OCI-LY3 (cell line): ENCODE results near the gene NFIA.

Source experiments
- H2AFZ ChIP-seq: fragments of 200-600, 300-600 bp; shearing (Covaris generic); 2 replicates; pipeline ENCODE4 v1.6.0; 2014; ENCODE audit warnings: antibody characterized with exemption, low read depth, low read length
- H3K27ac ChIP-seq: fragments of 200-600, 300-600 bp; sonication (generic); 2 replicates; pipeline ENCODE4 v1.5.1; 2014; ENCODE audit warnings: mild to moderate bottlenecking, low read length, moderate library complexity, mixed read lengths
- H3K27me3 ChIP-seq: fragments of 200-600, 300-600 bp; sonication (generic); 2 replicates; pipeline ENCODE4 v1.6.1; 2014; ENCODE audit warnings: low read depth, low read length, mixed read lengths
- H3K36me3 ChIP-seq: fragments of 200-600, 300-600 bp; sonication (generic); replicated peaks from 2 replicates; pipeline ENCODE3; 2014; ENCODE audit warnings: low read depth, low read length, mixed read lengths
- H3K4me1 ChIP-seq: fragments of 300-600, 200-600 bp; sonication (generic); 2 replicates; pipeline ENCODE4 v1.6.1; 2014; ENCODE audit warnings: low read length, mixed read lengths
- H3K4me2 ChIP-seq: fragments of 200-600, 300-600 bp; sonication (generic); 2 replicates; pipeline ENCODE4 v1.6.1; 2014; ENCODE audit warnings: low read length, mixed read lengths
- H3K4me3 ChIP-seq: fragments of 300-600, 200-600 bp; sonication (generic); 2 replicates; pipeline ENCODE4 v1.5.1; 2014; ENCODE audit warnings: antibody characterized with exemption, mild to moderate bottlenecking, low read length, moderate library complexity
- H3K79me2 ChIP-seq: fragments of 300-600, 200-600 bp; shearing (Covaris generic); 2 replicates; pipeline ENCODE4 v1.6.1; 2014; ENCODE audit warnings: mild to moderate bottlenecking, low read length, mixed read lengths
- H3K9ac ChIP-seq: fragments of 300-600, 200-600 bp; shearing (Covaris generic); 2 replicates; pipeline ENCODE4 v1.6.0; 2014; ENCODE audit warnings: mild to moderate bottlenecking, low read length, moderate library complexity
- H3K9me3 ChIP-seq: fragments of 200-600, 300-600 bp; shearing (Covaris generic); 2 replicates; pipeline ENCODE4 v1.6.1; 2014; ENCODE audit warnings: low read length, mixed read lengths; ENCODE audit not compliant: insufficient read depth
- H4K20me1 ChIP-seq: fragments of 200-600, 300-600 bp; sonication (generic); 2 replicates; pipeline ENCODE4 v1.6.1; 2016; ENCODE audit warnings: low read length, mixed read lengths; ENCODE audit not compliant: insufficient read depth
- CTCF ChIP-seq: fragments of 200-600, 300-600 bp; sonication (generic); IDR thresholded peaks from 2 replicates; pipeline ENCODE4 v1.5.1; 2014; ENCODE audit warnings: antibody characterized with exemption, low read length, low read depth
- EZH2phosphoT487 ChIP-seq: fragments of 200-600 bp; shearing (Covaris generic); IDR thresholded peaks from 2 replicates; pipeline ENCODE4 v1.6.1; 2018; ENCODE audit warnings: antibody characterized with exemption, mixed run types, low read depth

The NFIA gene

GRCh38 chr1:61395146-61395800 is 312.9 kb downstream of the NFIA start:
- TF ChIP-seq EZH2phosphoT487: no peak
- no peak for TF ChIP-seq CTCF
- Histone ChIP-seq H3K4me2 (no peak overlapping the region), H3K27me3 (peaks cover 19% of the 10 kb centered on the region; the same call in 1 of the 2 replicates)

GRCh38 chr1:61397495-61397894 is 315.1 kb downstream of the NFIA start:
- no peak overlapping the region for H2AFZ ChIP-seq
- H4K20me1 ChIP-seq: no peaks in the 10 kb centered on the region
- no peak overlapping the region for H3K27ac ChIP-seq

More at GRCh38 chr1:61395146-61395800, 312.9 kb downstream of the NFIA start:
- Histone ChIP-seq H3K9me3 (no peaks in the 10 kb centered on the region), H3K27ac (no peak overlapping the region), H3K4me3 (no peak overlapping the region), H3K79me2 (no peaks in the 10 kb centered on the region), H3K9ac (no peak overlapping the region), H3K36me3 (no peaks in the 10 kb centered on the region), H3K4me1 (no peaks in the 10 kb centered on the region), H2AFZ (no peak overlapping the region), H4K20me1 (no peaks in the 10 kb centered on the region)

GRCh38 chr1:61397935-61398334 is 315.6 kb downstream of the NFIA start:
- Histone ChIP-seq H2AFZ (no peak overlapping the region), H3K9me3 (no peaks in the 10 kb centered on the region), H4K20me1 (no peaks in the 10 kb centered on the region), H3K27me3 (peaks cover 5% of the 10 kb centered on the region; the same call in 1 of the 2 replicates), H3K9ac (no peak overlapping the region), H3K79me2 (no peaks in the 10 kb centered on the region), H3K4me1 (no peaks in the 10 kb centered on the region), H3K27ac (no peak overlapping the region), H3K4me3 (no peak overlapping the region), H3K4me2 (no peak overlapping the region), H3K36me3 (no peaks in the 10 kb centered on the region)
- TF ChIP-seq EZH2phosphoT487 (no peak), CTCF (no peak)

More at GRCh38 chr1:61397495-61397894, 315.1 kb downstream of the NFIA start:
- Histone ChIP-seq H3K4me1 (no peaks in the 10 kb centered on the region), H3K36me3 (no peaks in the 10 kb centered on the region), H3K4me3 (no peak overlapping the region), H3K9ac (no peak overlapping the region), H3K4me2 (no peak overlapping the region), H3K9me3 (no peaks in the 10 kb centered on the region), H3K79me2 (no peaks in the 10 kb centered on the region), H3K27me3 (peaks cover 7% of the 10 kb centered on the region; the same call in 1 of the 2 replicates)
- no peak for TF ChIP-seq EZH2phosphoT487
- no peak for TF ChIP-seq CTCF

GRCh38 chr1:61399199-61399598 is 316.8 kb downstream of the NFIA start:
- Histone ChIP-seq H3K27ac (no peak overlapping the region), H3K79me2 (no peaks in the 10 kb centered on the region), H3K4me3 (no peak overlapping the region)

More at GRCh38 chr1:61399199-61399598, 316.8 kb downstream of the NFIA start:
- no peaks in the 10 kb centered on the region for H4K20me1 ChIP-seq
- H3K36me3 ChIP-seq: no peaks in the 10 kb centered on the region
- H3K4me2 ChIP-seq: no peak overlapping the region
- no peak overlapping the region for H3K9ac ChIP-seq
- 0 out of 2 replicates have a peak, but pooled peaks cover 3% of the 10 kb centered on the region for H3K4me1 ChIP-seq
- no peaks in the 10 kb centered on the region for H3K9me3 ChIP-seq
- TF ChIP-seq EZH2phosphoT487 (no peak), CTCF (no peak)
- no peak overlapping the region for H2AFZ ChIP-seq
- peaks cover 11% of the 10 kb centered on the region; the same call in 1 of the 2 replicates for H3K27me3 ChIP-seq
